Natural killer cell (primary cell): ENCODE data around the gene CCRL2. TPM values are rescaled to one million over a fixed set of nuclear protein-coding genes. Genes with fewer than 3 reads are reported as not detected.

ENCODE experiments used
- ATAC-seq, 3 donors: fragments of 150-1000 bp in 2 of 3; fragments of 200-7000 bp in 1 of 3; cut with Tn5 transposase; 1 replicate in 1 of 3; 2 replicates in 2 of 3; pipeline ENCODE4 v1.10.0; 2021; ENCODE audit warnings: mild to moderate bottlenecking in 2 of 3, moderate library complexity in 2 of 3
- DNase-seq, 2 donors: peaks; one replicate each; pipeline versions ENCODE4 v3.0.0 to v3.0.0-alpha.2; 2013 to 2021; ENCODE audit warnings: mixed read lengths in 1 of 2
- H3K27ac ChIP-seq: one replicate; pipeline ENCODE4 v1.5.1; 2013; ENCODE audit warnings: mild to moderate bottlenecking, low read length
- H3K27me3 ChIP-seq: one replicate; pipeline ENCODE4 v1.6.1; 2013; ENCODE audit warnings: low read length; ENCODE audit not compliant: control insufficient read depth, insufficient read depth
- H3K36me3 ChIP-seq: one replicate; pipeline ENCODE4 v1.6.1; 2013; ENCODE audit warnings: low read length; ENCODE audit not compliant: control insufficient read depth, insufficient read depth
- H3K4me1 ChIP-seq: one replicate; pipeline ENCODE4 v1.6.1; 2013; ENCODE audit warnings: low read length; ENCODE audit not compliant: control insufficient read depth, insufficient read depth
- H3K4me3 ChIP-seq: one replicate; pipeline ENCODE4 v1.5.1; 2013; ENCODE audit warnings: low read length
- H3K9me3 ChIP-seq: one replicate; pipeline ENCODE4 v1.6.1; 2013; ENCODE audit warnings: low read length; ENCODE audit not compliant: control insufficient read depth, insufficient read depth
- H3K27ac Mint-ChIP-seq, 2 donors: one replicate each; pipeline ENCODE4 v1.8.0; 2022; ENCODE audit warnings: mild to moderate bottlenecking in 2 of 2, mixed read lengths in 2 of 2, moderate library complexity in 1 of 2
- H3K27me3 Mint-ChIP-seq, 2 donors: one replicate each; pipeline ENCODE4 v1.8.0; 2022; ENCODE audit warnings: low read depth in 2 of 2, mixed read lengths in 2 of 2
- H3K36me3 Mint-ChIP-seq: one replicate; pipeline ENCODE4 v1.8.0; 2022; ENCODE audit warnings: mixed read lengths
- H3K4me1 Mint-ChIP-seq, 2 donors: one replicate each; pipeline ENCODE4 v1.8.0; 2022; ENCODE audit warnings: mixed read lengths in 2 of 2
- H3K4me3 Mint-ChIP-seq: one replicate; pipeline ENCODE4 v1.8.0; 2022; ENCODE audit warnings: mild to moderate bottlenecking, moderate library complexity, mixed read lengths
- H3K9me3 Mint-ChIP-seq, 2 donors: one replicate each; pipeline ENCODE4 v1.8.0; 2022; ENCODE audit warnings: mixed read lengths in 2 of 2
- WGBS: methylation state at CpG from one replicate; pipeline ENCODE4 v1.1.7; 2013; ENCODE audit warnings: missing lambda C conversion rate; ENCODE audit not compliant: insufficient coverage; 5-methylcytosine and 5-hydroxymethylcytosine counted together
- intact Hi-C: fragments of 100-400 bp; cut with micrococcal nuclease; formaldehyde crosslinking; loops from one replicate; pipeline ENCODE4 v1.14.2; 2022
- total RNA-seq, 4 donors: library from RNA; stranded (reverse); fragments of 120-200 nt in 1 of 4; gene quantifications; one replicate each; pipeline versions ENCODE4 v1.2.3 to v1.2.4, GENCODE V29; 2013 to 2022
- TF ChIP-seq, protein P1 (sequence below): fragments of 200-600 bp; IDR thresholded peaks from one replicate; pipeline ENCODE4 v1.8.0; 2022; ENCODE audit warnings: antibody characterized with exemption

Gene CCRL2
- total RNA-seq, 3 donors from 2014 or later (not counting 1 experiment from before 2014, with no cell fraction given) = 3.0 to 4.6 (median 3.8) TPM

DNA sequence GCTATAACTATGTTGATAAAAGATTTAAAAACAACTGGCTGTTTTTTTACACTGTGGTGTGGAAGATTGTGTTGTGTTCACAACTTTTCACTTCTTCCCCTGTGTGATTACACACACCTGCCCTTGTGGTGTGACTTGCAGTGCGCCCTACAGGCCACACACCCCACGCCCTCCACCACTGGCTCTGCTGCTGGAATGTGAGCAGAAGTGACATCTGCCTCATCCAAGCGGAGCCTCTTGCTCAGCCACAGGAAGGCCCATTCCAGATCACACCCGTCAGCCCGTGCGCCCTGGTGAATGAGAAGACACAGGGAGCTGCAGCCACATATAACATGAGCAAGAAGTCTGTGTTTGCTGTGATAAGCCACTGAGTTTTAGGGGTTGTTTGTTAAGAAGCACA, 46.2 kb upstream of the CCRL2 start:
- H3K4me1 Mint-ChIP-seq = peaks cover 34 to 46% of the 10 kb centered on the region in 2 donors
- DNase-seq = peak in 1 of 2 donors; percentile 44
- Histone ChIP-seq H3K27ac (peak overlapping the region; percentile 11), H3K9me3 (no peaks in the 10 kb centered on the region), H3K4me1 (peaks cover 41% of the 10 kb centered on the region), H3K36me3 (no peaks in the 10 kb centered on the region), H3K4me3 (no peak overlapping the region), H3K27me3 (no peaks in the 10 kb centered on the region)
- intact Hi-C loops = no loop called here
- H3K9me3 Mint-ChIP-seq = no peaks in the 10 kb centered on the region
- H3K27me3 Mint-ChIP-seq = no peaks in the 10 kb centered on the region
- 18% methylated on average over 6 of the region's 6 CpGs for WGBS
- TF ChIP-seq, protein P1, sequence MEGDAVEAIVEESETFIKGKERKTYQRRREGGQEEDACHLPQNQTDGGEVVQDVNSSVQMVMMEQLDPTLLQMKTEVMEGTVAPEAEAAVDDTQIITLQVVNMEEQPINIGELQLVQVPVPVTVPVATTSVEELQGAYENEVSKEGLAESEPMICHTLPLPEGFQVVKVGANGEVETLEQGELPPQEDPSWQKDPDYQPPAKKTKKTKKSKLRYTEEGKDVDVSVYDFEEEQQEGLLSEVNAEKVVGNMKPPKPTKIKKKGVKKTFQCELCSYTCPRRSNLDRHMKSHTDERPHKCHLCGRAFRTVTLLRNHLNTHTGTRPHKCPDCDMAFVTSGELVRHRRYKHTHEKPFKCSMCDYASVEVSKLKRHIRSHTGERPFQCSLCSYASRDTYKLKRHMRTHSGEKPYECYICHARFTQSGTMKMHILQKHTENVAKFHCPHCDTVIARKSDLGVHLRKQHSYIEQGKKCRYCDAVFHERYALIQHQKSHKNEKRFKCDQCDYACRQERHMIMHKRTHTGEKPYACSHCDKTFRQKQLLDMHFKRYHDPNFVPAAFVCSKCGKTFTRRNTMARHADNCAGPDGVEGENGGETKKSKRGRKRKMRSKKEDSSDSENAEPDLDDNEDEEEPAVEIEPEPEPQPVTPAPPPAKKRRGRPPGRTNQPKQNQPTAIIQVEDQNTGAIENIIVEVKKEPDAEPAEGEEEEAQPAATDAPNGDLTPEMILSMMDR = no peak
- no peaks in the 10 kb centered on the region for H3K36me3 Mint-ChIP-seq
- peak; percentile 52 to 75 (median 59) for ATAC-seq
- peak overlapping the region; percentile 41 for H3K4me3 Mint-ChIP-seq
- peak overlapping the region in 1 of 2 donors; percentile 56 for H3K27ac Mint-ChIP-seq

DNA sequence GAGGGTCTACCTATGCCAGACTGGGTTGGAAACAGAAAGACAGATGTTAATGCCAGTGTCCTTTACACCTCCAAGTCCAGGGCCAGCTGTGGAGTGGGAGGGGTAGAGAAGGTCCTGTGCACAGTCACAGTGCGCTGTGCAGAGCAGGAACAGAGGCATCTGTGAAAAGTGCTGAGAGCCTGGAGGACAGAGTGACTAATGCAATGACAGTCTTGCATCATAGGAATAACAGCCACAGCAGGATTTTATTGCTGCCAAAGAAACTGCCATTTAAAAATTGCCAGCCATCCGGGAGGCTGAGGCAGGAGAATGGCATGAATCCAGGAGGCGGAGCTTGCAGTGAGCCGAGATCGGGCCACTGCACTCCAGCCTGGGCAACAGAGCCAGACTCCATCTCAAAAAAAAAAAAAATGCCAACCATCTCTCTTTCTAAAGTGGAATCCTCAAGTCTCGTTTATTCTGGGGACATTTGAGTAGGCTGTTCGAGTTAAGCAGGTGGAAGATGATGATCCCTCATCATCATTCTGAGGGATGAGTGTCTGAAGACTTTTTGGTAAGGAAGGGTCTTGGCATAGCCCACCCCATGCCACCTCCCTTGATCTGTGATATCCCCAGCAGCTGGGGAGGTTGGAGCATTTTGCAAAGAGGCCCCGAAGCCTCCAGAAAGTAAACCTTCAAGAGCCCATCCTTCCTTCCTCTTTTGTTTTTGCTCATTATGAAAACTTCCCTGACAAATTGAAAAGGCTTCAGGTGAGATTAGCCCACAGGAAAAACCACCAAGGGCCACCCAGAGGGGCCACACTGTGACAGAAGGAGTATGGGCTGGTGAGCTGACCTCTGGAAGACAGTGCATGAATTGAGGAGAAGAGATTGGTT, 45.4 kb upstream of the CCRL2 start:
- H3K27me3 Mint-ChIP-seq = no peaks in the 10 kb centered on the region
- no peaks in the 10 kb centered on the region for H3K27me3 ChIP-seq
- H3K4me3 Mint-ChIP-seq = no peak overlapping the region
- intact Hi-C loops = no loop called here
- 83% methylated on average over 8 of the region's 8 CpGs for WGBS
- H3K4me1 Mint-ChIP-seq = peaks cover 41 to 53% of the 10 kb centered on the region in 2 donors
- DNase-seq (no peak), ATAC-seq (peak; percentile 39 to 64 (median 59))
- no peaks in the 10 kb centered on the region for H3K9me3 Mint-ChIP-seq
- peaks cover 44% of the 10 kb centered on the region for H3K4me1 ChIP-seq
- no peaks in the 10 kb centered on the region for H3K36me3 Mint-ChIP-seq
- H3K27ac Mint-ChIP-seq = peak overlapping the region in 1 of 2 donors; percentile 56
- no peaks in the 10 kb centered on the region for H3K9me3 ChIP-seq
- peak overlapping the region; percentile 15 for H3K27ac ChIP-seq
- TF ChIP-seq, protein P1 = no peak
- H3K4me3 ChIP-seq = no peak overlapping the region
- H3K36me3 ChIP-seq = no peaks in the 10 kb centered on the region

DNA sequence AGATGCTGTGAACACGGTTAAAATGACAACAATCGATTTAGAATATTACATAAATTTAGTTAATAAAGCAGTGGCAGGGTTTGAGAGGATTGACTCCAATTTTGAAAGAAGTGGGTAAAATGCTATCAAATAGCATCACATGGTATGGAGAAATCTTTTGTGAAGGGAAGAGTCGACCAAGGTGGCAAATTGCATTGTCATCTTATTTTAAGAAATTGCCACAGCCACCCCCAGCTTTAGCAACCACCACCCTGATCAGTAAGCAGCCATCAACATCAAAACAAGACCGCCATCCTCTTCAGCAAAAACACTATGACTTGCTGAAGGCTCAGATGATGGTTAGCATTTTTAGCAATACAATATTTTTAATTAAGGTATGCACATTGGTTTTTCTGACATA, 42.0 kb upstream of the CCRL2 start:
- no peak overlapping the region for H3K27ac ChIP-seq
- WGBS = 76% methylated on average over 3 of the region's 4 CpGs
- no peaks in the 10 kb centered on the region for H3K9me3 Mint-ChIP-seq
- no peaks in the 10 kb centered on the region for H3K27me3 ChIP-seq
- H3K27ac Mint-ChIP-seq = no peak overlapping the region
- no peaks in the 10 kb centered on the region for H3K27me3 Mint-ChIP-seq
- no peaks in the 10 kb centered on the region for H3K36me3 ChIP-seq
- TF ChIP-seq, protein P1 = no peak
- no peaks in the 10 kb centered on the region for H3K36me3 Mint-ChIP-seq
- H3K4me1 Mint-ChIP-seq = peaks cover 36 to 55% of the 10 kb centered on the region in 2 donors
- no peaks in the 10 kb centered on the region for H3K9me3 ChIP-seq
- DNase-seq = no peak
- intact Hi-C loops = loop anchor here (5.0 kb wide), 1 partner anchor 138 kb away; no protein-coding TSS in a partner anchor
- no peak overlapping the region for H3K4me3 Mint-ChIP-seq
- peaks cover 58% of the 10 kb centered on the region for H3K4me1 ChIP-seq
- H3K4me3 ChIP-seq = no peak overlapping the region
- ATAC-seq = no peak
